ENCODE measurements around the gene PNPT1. TPM values are rescaled to one million over a fixed set of nuclear protein-coding genes. Genes with fewer than 3 reads are reported as not detected.
"Not testable (repeated sequence)": the region's sequence is repeated elsewhere in the genome, so short reads cannot be mapped to it uniquely, and the experiment has no call there.

The PNPT1 gene
- total RNA-seq, 2 donors from 2014 or later: 11.5 to 34.0 TPM

- Histone ChIP-seq H3K27me3 (no peaks in the 10 kb centered on the region), H3K9ac (ENCODE audit: low read depth in 2 of 2, low read length in 2 of 2) (no peak overlapping the region), H3K9me3 (no peaks in the 10 kb centered on the region), H3K4me3 (no peak overlapping the region), H3K4me1 (no peaks in the 10 kb centered on the region), H3K27ac (no peak overlapping the region), H3K36me3 (no peaks in the 10 kb centered on the region)
- DNase-seq: no peak
- no peak for TF ChIP-seq CTCF (IDR thresholded peaks at IDR 0.05)
- intact Hi-C loops (cut with DNase I): no loop called here
Observed at GRCh38 chr2:55705027-55705653, 11.5 kb upstream of the PNPT1 start.

- TF ChIP-seq CTCF (IDR thresholded peaks at IDR 0.05): no peak
- intact Hi-C loops (cut with DNase I): no loop called here
Observed at GRCh38 chr2:55703350-55703749, 9.7 kb upstream of the PNPT1 start.

GRCh38 chr2:55692740-55693139 lies 904 bp downstream of the PNPT1 start:
- H3K36me3 ChIP-seq; H3K4me1 ChIP-seq; H3K27ac ChIP-seq; DNase-seq; H3K27me3 ChIP-seq; H3K9me3 ChIP-seq; H3K9ac ChIP-seq (ENCODE audit: low read depth in 2 of 2, low read length in 2 of 2); intact Hi-C loops (cut with DNase I): not testable (repeated sequence)
- peak overlapping the region; percentile 70 for H3K4me3 ChIP-seq

More at GRCh38 chr2:55703350-55703749, 9.7 kb upstream of the PNPT1 start:
- Histone ChIP-seq H3K27ac (no peak overlapping the region), H3K4me1 (no peaks in the 10 kb centered on the region), H3K36me3 (no peaks in the 10 kb centered on the region), H3K4me3 (no peak overlapping the region), H3K9ac (ENCODE audit: low read depth in 2 of 2, low read length in 2 of 2) (no peak overlapping the region), H3K27me3 (no peaks in the 10 kb centered on the region), H3K9me3 (no peaks in the 10 kb centered on the region)
- DNase-seq: no peak

- TF ChIP-seq CTCF (IDR thresholded peaks at IDR 0.05): no peak
- intact Hi-C loops (cut with DNase I): no loop called here
- no peaks in the 10 kb centered on the region for H3K36me3 ChIP-seq
Observed at GRCh38 chr2:55672630-55673029, 21.0 kb downstream of the PNPT1 start.

GRCh38 chr2:55668956-55669355 lies 24.7 kb downstream of the PNPT1 start:
- Histone ChIP-seq H3K9me3 (no peaks in the 10 kb centered on the region), H3K27ac (no peak overlapping the region), H3K4me1 (no peaks in the 10 kb centered on the region), H3K4me3 (no peak overlapping the region), H3K27me3 (no peaks in the 10 kb centered on the region), H3K36me3 (no peaks in the 10 kb centered on the region), H3K9ac (ENCODE audit: low read depth in 2 of 2, low read length in 2 of 2) (no peak overlapping the region)
- TF ChIP-seq CTCF (IDR thresholded peaks at IDR 0.05): no peak
- intact Hi-C loops (cut with DNase I): no loop called here
- no peak for DNase-seq

More at GRCh38 chr2:55672630-55673029, 21.0 kb downstream of the PNPT1 start:
- Histone ChIP-seq H3K9me3 (no peaks in the 10 kb centered on the region), H3K4me3 (no peak overlapping the region), H3K27ac (no peak overlapping the region), H3K27me3 (no peaks in the 10 kb centered on the region), H3K9ac (ENCODE audit: low read depth in 2 of 2, low read length in 2 of 2) (no peak overlapping the region), H3K4me1 (no peaks in the 10 kb centered on the region)
- DNase-seq: no peak

GRCh38 chr2:55653255-55653654 lies 40.4 kb downstream of the PNPT1 start:
- TF ChIP-seq CTCF (IDR thresholded peaks at IDR 0.05): no peak
- H3K4me3 ChIP-seq: no peak overlapping the region
- intact Hi-C loops (cut with DNase I): no loop called here
- DNase-seq: no peak
- no peak overlapping the region for H3K27ac ChIP-seq
- H3K4me1 ChIP-seq: no peaks in the 10 kb centered on the region
- H3K36me3 ChIP-seq: no peaks in the 10 kb centered on the region
- H3K9me3 ChIP-seq: no peaks in the 10 kb centered on the region
- no peak overlapping the region for H3K9ac ChIP-seq (ENCODE audit: low read depth in 2 of 2, low read length in 2 of 2)
- no peaks in the 10 kb centered on the region for H3K27me3 ChIP-seq

Measured in colonic mucosa (tissue), 4 donors.